Cardiac fibroblast (primary cell): ENCODE measurements around the gene SEC14L2.

Experiments used
- DNase-seq, 2 donors: peaks; one replicate each; pipeline versions ENCODE4 v3.0.0 to v3.0.0-alpha.2; 2010; ENCODE audit warnings: low read depth in 2 of 2
- H3K4me3 ChIP-seq, 2 donors: replicated peaks in 1 of 2; 1 replicate in 1 of 2; 2 replicates in 1 of 2; pipeline ENCODE4 v1.5.1; 2011; ENCODE audit warnings: low read depth in 2 of 2, low read length in 2 of 2, mild to moderate bottlenecking in 2 of 2, moderate library complexity in 1 of 2
- TF ChIP-seq, protein P1 (sequence below): IDR thresholded peaks from one replicate; pipeline ENCODE4 v1.5.1; 2011; ENCODE audit warnings: low read depth, mild to moderate bottlenecking, low read length, inconsistent platforms

Gene SEC14L2

DNA sequence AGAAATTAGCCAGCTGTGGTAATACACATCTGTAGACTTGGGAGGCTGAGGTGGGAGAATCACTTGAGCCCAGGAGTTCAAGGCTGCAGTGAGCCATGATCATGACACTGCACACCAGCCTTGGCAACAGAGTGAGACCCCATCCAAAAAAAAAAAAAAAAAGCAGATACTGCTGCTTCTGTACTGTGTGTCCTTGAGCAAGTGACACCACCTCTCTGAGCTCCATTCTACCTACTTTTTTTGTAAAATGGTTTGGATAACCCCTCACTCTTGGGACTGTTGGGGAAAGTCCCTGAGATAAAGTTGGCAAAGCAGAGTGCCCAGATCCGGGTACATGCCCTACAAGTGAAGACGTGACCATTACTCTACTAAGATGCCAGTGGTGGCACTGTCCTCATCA is 72.3 kb downstream of the SEC14L2 start:
- no peak overlapping the region for H3K4me3 ChIP-seq
- DNase-seq = no peak
- TF ChIP-seq, protein P1, sequence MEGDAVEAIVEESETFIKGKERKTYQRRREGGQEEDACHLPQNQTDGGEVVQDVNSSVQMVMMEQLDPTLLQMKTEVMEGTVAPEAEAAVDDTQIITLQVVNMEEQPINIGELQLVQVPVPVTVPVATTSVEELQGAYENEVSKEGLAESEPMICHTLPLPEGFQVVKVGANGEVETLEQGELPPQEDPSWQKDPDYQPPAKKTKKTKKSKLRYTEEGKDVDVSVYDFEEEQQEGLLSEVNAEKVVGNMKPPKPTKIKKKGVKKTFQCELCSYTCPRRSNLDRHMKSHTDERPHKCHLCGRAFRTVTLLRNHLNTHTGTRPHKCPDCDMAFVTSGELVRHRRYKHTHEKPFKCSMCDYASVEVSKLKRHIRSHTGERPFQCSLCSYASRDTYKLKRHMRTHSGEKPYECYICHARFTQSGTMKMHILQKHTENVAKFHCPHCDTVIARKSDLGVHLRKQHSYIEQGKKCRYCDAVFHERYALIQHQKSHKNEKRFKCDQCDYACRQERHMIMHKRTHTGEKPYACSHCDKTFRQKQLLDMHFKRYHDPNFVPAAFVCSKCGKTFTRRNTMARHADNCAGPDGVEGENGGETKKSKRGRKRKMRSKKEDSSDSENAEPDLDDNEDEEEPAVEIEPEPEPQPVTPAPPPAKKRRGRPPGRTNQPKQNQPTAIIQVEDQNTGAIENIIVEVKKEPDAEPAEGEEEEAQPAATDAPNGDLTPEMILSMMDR = no peak

DNA sequence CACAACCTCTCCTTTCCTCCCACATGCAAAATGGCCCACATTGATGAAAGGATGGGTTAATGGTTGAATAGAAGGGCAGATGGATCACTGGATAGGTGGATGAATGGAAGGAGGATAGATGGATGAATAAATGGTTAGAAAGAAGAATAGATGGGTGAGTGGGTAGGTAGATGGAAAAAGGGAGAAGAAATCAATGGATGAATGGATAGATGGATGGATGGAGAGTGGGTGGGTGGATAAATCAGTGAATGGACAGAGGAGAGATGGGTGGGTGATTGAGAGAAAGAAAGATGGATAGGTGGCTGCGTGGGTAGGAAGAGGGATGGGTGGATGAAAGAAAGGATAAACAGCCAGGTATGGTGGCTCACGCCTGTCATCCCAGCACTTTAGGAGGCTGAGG is 73.8 kb downstream of the SEC14L2 start:
- TF ChIP-seq, protein P1 = no peak
- DNase-seq = no peak

DNA sequence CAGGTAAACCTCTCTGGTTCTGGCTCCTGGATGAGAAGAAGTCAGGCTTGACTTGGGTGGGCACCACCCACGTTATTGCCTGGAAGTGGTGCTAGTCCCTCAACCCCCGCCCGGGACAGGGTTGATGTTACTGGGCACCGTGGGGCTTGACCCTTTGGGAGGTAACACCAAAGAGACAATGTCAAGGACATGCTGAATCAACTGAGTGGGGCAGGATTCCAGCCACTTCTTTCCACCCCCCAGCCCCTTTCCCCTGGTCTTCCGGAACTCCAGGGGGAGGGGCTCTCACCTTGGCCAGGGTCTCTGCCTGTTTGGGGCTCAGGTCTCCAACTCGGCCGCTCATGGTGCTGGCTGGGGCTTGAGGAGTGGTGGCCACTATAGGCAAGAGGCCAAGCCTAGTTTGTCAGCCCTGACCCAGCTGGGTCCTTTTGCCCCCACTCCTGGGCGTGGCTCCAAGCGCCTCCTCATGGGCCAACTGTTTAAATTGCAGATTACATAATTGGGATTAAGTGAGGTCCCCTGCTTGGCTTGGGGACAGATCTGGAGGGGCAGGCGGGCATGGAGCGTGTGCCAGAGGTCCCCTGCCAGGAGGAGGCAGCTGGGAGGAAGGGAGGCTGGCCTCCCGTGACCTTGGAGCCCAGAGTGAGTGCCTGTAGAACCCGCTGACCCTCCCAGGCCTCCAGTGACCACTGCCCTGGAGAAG is 74.9 kb downstream of the SEC14L2 start, which contains the start of gene SEC14L3:
SEC14L3 (minus strand) TSS at position 402 of the 703 bp plus-strand sequence; CDS start at position 343, 59 bp downstream.
- DNase-seq = no peak
- TF ChIP-seq, protein P1 = no peak
- no peak within 1 kb of the TSS for H3K4me3 ChIP-seq

More for the DNA sequence above, 73.8 kb downstream of the SEC14L2 start:
- H3K4me3 ChIP-seq = no peak overlapping the region

DNA sequence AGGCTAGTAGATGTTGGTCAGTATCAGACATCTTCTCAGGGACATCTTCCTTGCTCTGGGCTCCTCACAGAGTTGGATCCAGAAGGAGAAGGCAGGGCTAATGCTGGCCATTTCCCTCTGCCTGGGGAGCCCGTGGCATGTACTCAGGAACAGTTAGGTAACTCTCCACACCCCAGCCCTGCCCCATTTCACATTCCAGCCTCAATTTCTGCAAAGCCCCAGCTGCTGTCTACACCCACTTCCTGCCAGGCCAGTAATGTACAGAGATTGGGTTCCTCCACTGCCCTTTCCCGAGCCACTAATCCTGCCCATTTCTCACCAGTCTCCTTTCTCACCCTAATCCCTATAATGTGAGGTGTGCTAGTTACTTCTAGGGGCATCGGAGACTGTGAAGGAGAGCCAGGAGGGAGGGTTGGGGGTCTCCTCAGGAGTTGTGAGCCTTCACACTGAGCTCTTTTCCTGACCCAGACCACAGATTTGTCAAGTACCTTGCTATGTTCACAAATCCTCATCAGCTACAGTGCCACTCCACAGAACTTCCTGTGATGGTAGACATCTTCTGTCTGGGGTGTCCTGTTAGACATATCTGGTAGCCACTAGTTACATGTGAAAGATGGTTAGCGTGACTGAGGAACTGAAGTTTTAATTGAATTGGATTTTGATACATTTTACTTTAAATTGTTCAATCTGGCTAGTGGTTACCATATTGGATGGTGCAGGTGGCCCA is 76.3 kb downstream of the SEC14L2 start:
- DNase-seq = no peak
- H3K4me3 ChIP-seq = no peak overlapping the region
- TF ChIP-seq, protein P1 = no peak

DNA sequence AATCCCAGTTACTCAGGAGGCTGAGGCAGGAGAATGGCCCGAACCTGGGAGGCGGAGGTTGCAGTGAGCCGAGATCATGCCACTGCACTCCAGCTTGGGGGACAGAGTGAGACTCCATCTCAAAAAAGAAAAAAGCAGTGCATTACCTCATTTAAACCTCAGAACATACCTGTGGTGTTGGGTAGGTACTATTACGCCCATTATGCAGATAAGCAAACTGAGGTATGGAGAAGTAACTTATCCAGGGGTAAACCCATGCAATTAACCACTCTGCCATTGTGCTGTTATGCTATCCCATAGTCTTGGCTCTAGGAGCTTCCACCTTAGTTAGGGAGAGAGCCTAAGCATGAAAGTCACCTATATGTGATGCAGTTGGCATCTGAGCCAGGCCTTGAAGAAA is 77.3 kb downstream of the SEC14L2 start:
- DNase-seq = no peak
- no peak overlapping the region for H3K4me3 ChIP-seq
- TF ChIP-seq, protein P1 = no peak
